Esophagus squamous epithelium (tissue), 4 donors: Measurements from ENCODE around the gene DZIP1L.

Experiments
- POLR2A ChIP-seq, 4 donors: fragments of 450-650 bp; IDR thresholded peaks; one replicate each; pipeline ENCODE4 v1.6.1; 2017; ENCODE audit warnings: antibody characterized with exemption in 4 of 4, mild to moderate bottlenecking in 4 of 4, moderate library complexity in 3 of 4
- TF ChIP-seq, protein P1 (sequence below), 6 experiments: fragments of 450-650 bp in 4 of 6; fragments of 200-600 bp in 2 of 6; sonication (generic) in 2 of 6; IDR thresholded peaks; one replicate each; pipeline ENCODE4 v1.5.1; 2016 to 2019; ENCODE audit warnings: antibody characterized with exemption in 6 of 6, mild to moderate bottlenecking in 4 of 6, moderate library complexity in 4 of 6

DNA sequence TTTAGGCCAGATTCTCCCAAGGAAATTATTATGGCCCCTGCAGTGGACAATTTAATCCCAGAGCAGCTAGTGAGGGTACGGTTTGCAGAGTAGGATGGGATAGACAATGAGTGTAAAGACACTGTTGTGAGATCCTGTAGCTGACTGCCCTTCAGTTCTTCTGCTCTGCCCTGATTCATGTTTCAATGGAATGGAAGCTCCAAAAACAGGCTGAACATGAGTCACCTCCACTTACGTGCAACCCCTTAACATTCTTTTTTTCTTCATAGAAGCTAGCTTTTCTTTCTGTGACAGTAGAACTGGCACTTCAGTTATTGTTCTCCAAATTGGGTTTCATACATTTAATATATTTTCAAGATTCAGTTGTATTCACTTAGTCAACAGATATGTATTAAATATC is 73.4 kb downstream of the DZIP1L start:
- TF ChIP-seq, protein P1, sequence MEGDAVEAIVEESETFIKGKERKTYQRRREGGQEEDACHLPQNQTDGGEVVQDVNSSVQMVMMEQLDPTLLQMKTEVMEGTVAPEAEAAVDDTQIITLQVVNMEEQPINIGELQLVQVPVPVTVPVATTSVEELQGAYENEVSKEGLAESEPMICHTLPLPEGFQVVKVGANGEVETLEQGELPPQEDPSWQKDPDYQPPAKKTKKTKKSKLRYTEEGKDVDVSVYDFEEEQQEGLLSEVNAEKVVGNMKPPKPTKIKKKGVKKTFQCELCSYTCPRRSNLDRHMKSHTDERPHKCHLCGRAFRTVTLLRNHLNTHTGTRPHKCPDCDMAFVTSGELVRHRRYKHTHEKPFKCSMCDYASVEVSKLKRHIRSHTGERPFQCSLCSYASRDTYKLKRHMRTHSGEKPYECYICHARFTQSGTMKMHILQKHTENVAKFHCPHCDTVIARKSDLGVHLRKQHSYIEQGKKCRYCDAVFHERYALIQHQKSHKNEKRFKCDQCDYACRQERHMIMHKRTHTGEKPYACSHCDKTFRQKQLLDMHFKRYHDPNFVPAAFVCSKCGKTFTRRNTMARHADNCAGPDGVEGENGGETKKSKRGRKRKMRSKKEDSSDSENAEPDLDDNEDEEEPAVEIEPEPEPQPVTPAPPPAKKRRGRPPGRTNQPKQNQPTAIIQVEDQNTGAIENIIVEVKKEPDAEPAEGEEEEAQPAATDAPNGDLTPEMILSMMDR (IDR thresholded peaks at IDR 0.05): no peak
- no peak for TF ChIP-seq POLR2A (IDR thresholded peaks at IDR 0.05)
